Activated CD4-positive, alpha-beta T cell treated with anti-CD3 and anti-CD28 coated beads for 24 hours (primary cell): ENCODE results near the gene DSCAM.

Source experiments
- DNase-seq, 2 donors: peaks; one replicate each; pipeline ENCODE4 v3.0.0-alpha.2; 2020; ENCODE audit warnings: low read depth in 2 of 2

The DSCAM gene

GRCh38 chr21:40768056-40768455 is 78.9 kb downstream of the DSCAM start:
- no peak for DNase-seq

- no peak for DNase-seq
These were observed 80.6 kb downstream of the DSCAM start for GRCh38 chr21:40766381-40766780.

- DNase-seq, result no peak
These were observed 81.1 kb downstream of the DSCAM start for GRCh38 chr21:40765811-40766210.

DNA sequence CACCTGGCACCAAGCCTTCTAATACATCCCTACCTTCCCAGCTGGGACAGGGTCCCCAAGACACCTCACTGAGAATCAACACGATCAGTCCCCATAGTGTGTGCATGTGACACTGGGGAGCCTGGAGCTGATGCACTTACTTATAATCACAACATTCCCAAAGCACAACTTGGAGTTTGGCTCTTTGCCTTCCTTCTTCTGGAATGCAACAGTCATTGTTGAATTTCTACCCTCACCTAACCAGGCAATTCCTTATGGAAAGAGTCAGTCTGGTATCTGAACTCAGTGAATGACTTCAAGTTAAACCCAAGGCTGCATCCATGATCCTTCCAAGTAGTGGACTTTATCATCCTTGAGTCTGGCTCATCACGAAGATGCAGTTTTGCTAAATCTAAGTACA is 86.1 kb downstream of the DSCAM start:
- no peak for DNase-seq

- no peak for DNase-seq
These were observed 87.9 kb downstream of the DSCAM start for GRCh38 chr21:40759061-40759460.

DNA sequence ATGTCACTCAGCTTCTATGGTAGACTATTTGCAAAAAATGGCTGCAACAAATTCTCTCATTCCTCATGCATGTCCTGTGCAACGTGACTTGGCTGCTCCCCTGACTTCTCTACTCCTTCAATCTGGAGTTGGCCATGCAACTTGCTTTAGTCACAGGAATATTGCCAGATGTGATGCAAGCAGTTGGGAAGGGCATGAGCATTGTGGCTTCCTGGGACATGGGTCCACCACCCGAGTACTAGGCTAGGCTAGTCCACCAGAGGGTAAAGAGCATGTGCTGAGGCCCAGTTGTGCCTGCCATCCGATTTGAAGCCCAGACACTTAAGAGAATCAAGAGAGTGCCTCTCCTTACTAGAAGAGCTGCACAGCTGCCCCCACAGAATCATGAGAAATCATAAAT is 89.6 kb downstream of the DSCAM start:
- no peak for DNase-seq

DNA sequence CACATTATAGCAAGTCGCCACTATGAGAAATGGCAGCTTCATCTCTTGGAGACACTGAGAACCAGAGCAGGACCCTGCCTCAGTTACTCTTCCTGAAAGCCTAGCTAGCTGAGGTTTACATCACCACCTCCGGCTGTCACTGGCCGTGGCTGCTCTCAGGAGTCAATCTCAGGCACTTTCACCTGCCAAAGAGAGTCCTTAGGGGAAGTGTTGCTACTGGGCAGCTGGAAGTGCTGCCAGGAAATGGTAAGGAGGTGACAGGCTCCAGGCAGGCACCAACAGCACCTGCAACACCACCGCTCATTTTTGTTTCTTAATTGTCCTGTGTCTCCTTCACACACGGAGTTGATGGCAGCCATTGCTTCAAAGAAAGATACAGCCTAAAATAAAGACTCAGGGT is 92.5 kb downstream of the DSCAM start:
- no peak for DNase-seq

GRCh38 chr21:40753756-40754155 is 93.2 kb downstream of the DSCAM start:
- DNase-seq, result no peak

DNA sequence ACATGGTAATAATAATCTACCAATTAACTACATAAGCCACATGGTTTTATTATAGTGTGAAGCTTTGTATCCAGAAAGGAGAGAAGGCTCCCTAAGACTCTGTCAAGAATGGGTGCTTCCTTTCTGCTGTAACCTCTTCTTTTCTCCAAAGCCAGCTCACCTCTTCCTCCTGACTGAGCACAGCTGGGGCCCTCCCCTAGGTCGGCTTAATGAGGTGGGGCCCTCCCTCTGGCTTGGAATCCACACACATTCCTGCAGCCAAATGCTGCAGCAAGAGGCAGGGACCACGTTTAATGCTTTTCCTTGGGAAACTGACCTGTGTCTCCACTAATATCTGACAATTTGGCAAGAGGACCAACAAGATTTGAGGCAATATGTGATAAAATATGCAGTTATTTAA is 94.8 kb downstream of the DSCAM start:
- no peak for DNase-seq

DNA sequence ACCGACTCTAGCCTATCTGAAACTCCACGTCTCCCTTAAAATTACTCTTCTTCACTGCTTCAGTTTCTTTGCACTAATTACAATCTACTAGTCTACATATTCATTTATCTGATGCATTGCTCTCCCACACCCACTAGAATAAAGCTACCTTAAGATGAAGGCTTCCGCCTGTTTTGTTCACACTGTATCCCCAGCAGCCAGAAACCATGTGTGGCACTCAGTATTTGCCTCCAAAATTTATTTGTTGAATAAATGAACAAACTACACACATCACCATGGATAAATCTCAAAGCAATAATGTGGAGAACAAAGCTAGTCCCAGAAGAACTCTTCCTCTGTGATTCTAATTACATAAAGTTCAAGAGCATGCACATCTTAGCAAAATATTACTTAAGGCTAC is 95.7 kb downstream of the DSCAM start:
- no peak for DNase-seq

DNA sequence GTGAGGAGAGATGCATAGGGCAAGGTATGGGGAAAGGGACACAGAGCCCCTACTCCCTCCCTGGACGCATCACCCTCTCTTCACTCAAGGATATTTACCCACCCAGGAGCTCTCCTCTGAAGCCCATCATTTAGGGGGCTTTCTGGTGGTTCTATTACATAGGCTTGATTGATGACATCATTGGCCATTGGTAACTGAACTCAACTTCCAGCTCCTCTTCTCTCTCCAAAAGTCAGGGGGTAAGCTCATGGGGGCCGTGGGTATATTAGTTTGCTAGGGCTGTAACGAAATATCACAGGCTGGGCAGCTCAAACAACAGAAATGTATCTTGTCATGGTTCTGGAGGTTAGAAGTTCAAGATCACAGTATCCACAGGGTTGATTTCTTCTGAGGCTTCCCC is 110.8 kb downstream of the DSCAM start:
- DNase-seq, result no peak

DNA sequence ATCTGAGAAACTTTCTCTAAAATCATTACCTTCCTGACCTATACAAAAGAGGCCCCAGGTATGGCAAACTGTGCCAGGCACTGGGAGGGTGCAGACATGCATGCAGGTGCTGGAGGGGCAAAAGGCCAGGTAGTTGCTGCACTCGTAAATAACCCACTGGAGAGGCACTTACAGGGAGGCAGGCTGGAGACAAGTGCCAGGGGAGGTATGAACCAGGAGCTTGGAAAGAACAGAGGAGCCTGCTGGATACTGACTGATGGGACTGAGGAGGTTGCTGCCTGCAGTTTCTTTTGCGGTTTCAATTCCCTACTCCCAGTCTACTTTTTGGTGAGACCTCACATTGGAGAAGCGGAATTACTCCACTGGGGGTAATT is 113.9 kb downstream of the DSCAM start:
- DNase-seq, result no peak

DNA sequence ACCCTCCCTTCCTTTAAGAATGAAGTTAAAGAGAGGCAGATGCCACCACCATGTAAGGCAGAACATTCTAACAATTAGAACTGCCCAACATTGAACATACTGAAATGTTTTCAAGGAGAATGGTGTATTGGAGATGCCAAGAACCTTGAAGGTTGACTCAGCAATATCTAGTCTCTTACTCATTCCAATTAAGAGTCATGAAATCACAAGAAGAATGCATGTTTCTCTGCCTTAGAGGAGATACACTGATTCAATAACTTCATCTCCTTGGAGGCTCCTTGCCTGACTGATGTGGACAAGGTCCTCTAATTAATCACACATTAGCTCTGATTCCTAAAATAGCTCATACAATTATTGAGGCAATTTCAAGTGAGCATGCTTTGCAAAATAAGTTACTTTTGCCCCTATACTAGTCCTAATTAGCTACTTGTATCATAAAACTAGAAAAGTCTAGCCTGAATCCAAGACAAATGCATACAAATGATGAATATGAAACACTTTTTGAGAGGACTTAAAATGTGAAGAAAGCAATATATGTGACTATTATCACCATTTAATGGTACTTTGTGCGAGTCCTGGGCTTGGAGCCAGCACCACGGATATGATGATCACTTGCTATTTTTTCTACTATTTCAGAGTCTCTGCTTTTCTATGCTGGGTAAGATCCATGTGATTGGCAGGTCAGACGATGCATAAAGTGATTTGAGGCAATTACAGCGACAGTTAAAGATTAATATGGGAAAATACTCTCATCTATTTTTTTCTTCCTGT is 114.5 kb downstream of the DSCAM start:
- DNase-seq, result no peak

DNA sequence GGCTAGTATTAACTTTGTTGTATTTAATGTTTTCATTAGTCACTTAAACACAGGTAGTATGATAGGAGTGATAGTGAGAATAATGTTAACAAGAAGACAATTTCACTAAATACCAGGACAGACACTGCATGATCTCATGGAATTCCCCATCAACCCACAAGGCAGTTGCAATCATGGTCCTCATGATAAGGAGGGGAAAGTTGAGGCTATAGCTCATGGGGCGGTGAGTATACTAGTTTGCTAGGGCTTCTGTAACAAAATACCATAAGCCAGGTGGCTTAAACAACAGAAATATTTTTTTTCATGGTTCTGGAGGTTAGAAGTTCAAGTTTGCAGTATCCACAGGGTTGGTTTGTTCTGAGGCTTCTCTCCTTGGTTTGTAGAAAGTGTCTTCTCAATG is 115.8 kb downstream of the DSCAM start:
- DNase-seq, result no peak

DNA sequence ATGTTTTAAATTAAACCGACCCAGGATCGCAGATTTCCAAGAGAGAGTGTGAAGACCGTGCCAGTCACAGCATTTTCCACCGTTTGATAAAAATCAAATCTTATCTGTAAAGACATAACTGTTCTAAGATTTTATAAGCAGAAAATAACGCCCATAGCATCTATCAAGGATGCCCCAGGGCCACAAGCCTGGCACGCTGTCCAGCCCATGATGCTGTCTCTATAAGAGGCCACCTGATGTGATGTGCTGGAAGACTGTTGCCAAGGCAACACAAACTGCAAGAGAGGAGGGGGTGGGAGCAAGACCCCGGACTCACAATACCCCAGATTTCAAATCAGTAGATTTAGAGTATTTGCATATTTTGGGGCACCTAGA is 116.5 kb downstream of the DSCAM start:
- DNase-seq, result no peak

GRCh38 chr21:40729761-40730425 is 117.1 kb downstream of the DSCAM start:
- no peak for DNase-seq

- no peak for DNase-seq
These were observed 123.0 kb downstream of the DSCAM start for GRCh38 chr21:40723966-40724365.

DNA sequence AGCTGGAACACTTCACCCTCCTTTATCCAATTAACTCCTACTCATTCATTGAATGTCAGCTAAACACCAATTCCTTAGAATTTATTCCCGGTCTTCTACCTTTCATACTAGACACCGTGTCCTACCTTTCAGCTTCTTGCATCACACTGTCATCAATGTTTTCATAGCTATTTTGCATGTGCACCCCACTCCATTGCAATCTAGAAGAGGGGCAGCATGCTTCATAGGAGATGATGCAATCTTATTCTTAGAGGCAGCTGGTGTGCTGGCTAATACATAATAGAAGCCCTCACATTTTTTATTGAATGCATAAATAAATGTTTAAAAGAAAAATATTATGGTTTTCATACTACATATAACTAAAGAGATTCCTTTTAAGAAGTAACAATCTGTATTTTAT is 123.6 kb downstream of the DSCAM start:
- no peak for DNase-seq

GRCh38 chr21:40719615-40720014 is 127.3 kb downstream of the DSCAM start:
- no peak for DNase-seq

DNA sequence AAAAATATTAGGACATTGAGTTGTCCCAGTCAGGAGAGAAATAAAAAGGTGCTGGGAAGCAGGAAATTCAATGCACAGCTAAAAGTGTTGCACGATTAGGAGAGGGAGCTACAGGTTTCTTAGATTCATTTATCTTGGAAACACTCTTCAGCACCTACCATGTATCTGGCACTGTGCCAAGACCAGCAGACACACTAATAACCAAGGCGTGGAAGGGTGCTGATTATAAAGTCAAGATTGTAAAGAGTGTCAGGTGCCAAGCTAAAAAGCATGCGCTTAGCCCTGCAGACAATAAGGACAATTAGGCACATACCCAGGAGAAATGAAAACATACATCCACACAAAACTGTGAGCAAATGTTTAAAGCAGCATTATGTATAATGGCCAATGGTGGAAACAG is 129.9 kb downstream of the DSCAM start:
- no peak for DNase-seq

- no peak for DNase-seq
These were observed 132.4 kb downstream of the DSCAM start for GRCh38 chr21:40714536-40714935.

DNA sequence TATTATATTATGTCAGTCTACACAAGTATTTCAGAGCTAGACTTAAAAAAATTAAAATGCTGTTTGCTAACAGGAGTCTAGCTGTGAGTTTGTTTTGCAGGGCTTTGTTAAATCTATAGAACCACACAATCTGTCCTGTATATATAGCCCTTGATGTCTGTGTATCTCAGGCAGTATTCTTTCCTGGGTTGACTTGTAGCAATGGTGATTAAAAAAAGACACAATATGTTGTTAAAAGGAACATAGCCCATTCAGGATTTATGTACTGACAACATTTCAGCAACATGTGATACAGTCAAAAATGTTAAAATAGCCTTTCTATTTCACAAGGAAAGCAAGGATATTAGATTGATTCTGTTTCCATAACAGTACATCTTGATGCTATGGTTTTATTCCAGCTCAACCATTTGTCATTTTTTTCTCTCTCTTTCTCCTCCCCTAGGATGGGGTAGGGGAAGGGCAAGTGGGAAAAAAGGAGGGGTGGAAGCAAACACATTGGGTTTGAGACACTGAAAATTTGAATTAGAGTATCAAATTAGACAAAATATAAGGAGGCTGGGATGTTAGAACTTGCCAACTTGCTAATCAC is 139.2 kb downstream of the DSCAM start:
- DNase-seq, result no peak
